Stimulated activated CD4-positive, alpha-beta T cell treated with anti-CD3 and anti-CD28 coated beads, TNF-alpha, amount 100 ng/mL, for 48 hours (primary cell): ENCODE data around the gene CDYL2.
"Not testable (repeated sequence)": the region's sequence is repeated elsewhere in the genome, so short reads cannot be mapped to it uniquely, and the experiment has no call there.

Source experiments
- DNase-seq, 3 donors: peaks; one replicate each; pipeline ENCODE4 v3.0.0-alpha.2; 2020; ENCODE audit warnings: low read depth in 3 of 3

Gene CDYL2

GRCh38 chr16:80743772-80744171 is 60.6 kb downstream of the CDYL2 start:
- DNase-seq = no peak

GRCh38 chr16:80743273-80743672 is 61.1 kb downstream of the CDYL2 start:
- no peak for DNase-seq

- DNase-seq = no peak
Observed at GRCh38 chr16:80742331-80742730, 62.1 kb downstream of the CDYL2 start.

- no peak for DNase-seq
Observed at GRCh38 chr16:80741724-80742123, 62.7 kb downstream of the CDYL2 start.

GRCh38 chr16:80739523-80739922 is 64.9 kb downstream of the CDYL2 start:
- DNase-seq = peak in 2 of 3 donors; percentile 12

GRCh38 chr16:80738521-80738920 is 65.9 kb downstream of the CDYL2 start:
- DNase-seq = no peak

- no peak for DNase-seq
Observed at GRCh38 chr16:80735846-80736245, 68.6 kb downstream of the CDYL2 start.

- DNase-seq = no peak
Observed at GRCh38 chr16:80733407-80733806, 71.0 kb downstream of the CDYL2 start.

GRCh38 chr16:80731915-80732314 is 72.5 kb downstream of the CDYL2 start:
- DNase-seq = no peak

GRCh38 chr16:80727066-80727763 is 77.2 kb downstream of the CDYL2 start:
- not testable (repeated sequence) for DNase-seq

- no peak for DNase-seq
Observed at GRCh38 chr16:80725566-80726162, 78.7 kb downstream of the CDYL2 start.

- no peak for DNase-seq
Observed at GRCh38 chr16:80723981-80724380, 80.4 kb downstream of the CDYL2 start.

GRCh38 chr16:80723091-80723490 is 81.3 kb downstream of the CDYL2 start:
- DNase-seq = no peak

GRCh38 chr16:80720804-80721371 is 83.5 kb downstream of the CDYL2 start:
- no peak for DNase-seq

- DNase-seq = no peak
Observed at GRCh38 chr16:80719573-80719972, 84.8 kb downstream of the CDYL2 start.

GRCh38 chr16:80718480-80719220 is 85.7 kb downstream of the CDYL2 start:
- DNase-seq = no peak

GRCh38 chr16:80717611-80718010 is 86.8 kb downstream of the CDYL2 start:
- no peak for DNase-seq

- no peak for DNase-seq
Observed at GRCh38 chr16:80716564-80717139, 87.7 kb downstream of the CDYL2 start.

GRCh38 chr16:80711406-80711805 is 93.0 kb downstream of the CDYL2 start:
- DNase-seq = no peak

GRCh38 chr16:80710918-80711317 is 93.5 kb downstream of the CDYL2 start:
- DNase-seq = no peak

GRCh38 chr16:80708823-80709222 is 95.6 kb downstream of the CDYL2 start:
- DNase-seq = no peak

- no peak for DNase-seq
Observed at GRCh38 chr16:80707686-80708085, 96.7 kb downstream of the CDYL2 start.
